Cerebellar nuclear complex (tissue), 1 donor: ENCODE results near the gene CEMIP.

Source experiments
- DNase-seq, 2 experiments: peaks; one replicate each; lab custom pipeline; 2025; lab: John Stamatoyannopoulos, UW

Gene CEMIP

DNA sequence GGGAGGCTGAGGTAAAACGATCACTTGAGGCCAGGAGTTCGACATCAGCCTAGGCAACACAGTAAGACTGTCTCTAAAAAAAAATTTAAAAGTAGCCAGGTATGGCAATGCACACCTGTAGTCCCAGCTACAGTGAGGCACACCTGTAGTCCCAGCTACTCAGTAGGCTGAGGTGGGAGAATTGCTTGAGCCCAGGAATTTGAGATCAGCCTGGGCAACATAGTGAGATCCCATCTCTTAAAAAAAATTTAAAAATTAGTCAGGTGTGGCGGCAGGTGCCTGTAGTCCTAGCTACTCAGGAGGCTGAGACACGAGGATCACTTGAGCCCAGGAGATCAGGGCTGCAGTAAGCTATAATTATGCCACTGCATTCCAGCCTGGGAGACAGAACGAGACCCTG, 203.7 kb downstream of the CEMIP start:
- DNase-seq = no peak

- DNase-seq = no peak
Observed at GRCh38 chr15:80984856-80985255, 205.7 kb downstream of the CEMIP start.

DNA sequence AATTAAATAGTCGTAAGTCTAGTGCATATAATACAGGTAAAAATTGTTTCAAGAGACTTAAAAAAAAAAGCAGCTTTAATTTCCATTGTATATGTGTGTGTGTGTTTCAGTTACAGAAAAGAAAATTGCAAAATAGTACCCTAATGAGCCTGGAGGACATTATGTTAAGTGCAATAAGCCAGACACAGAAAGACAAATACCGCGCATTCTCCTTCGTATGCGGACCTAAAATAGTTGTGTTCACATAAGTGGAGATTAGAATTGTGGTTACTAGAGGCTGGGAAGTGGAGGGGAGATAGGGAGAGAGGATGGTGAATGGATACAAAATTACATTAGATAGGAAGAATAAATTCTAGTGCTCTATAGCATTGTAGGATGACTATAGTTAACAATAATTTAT, 206.8 kb downstream of the CEMIP start:
- DNase-seq = no peak

DNA sequence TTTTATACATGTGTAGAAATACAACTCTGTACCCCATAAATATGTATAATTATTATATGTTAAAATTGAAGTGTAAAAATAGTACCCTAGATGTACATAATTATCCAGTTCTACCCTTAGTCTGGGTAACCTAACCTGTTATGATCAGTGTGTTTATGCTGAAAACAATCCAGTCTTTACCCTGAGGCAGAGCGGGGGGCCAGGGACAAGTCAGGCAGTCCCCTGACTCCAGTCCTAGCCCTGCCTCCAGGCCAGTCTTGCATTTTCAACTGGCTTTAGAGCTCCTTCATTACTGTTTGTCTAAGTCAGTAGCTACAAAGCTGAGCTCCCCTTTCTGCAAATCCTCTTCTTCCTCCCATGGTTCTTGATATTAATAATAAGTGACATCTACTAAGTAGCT, 207.3 kb downstream of the CEMIP start:
- DNase-seq = no peak

DNA sequence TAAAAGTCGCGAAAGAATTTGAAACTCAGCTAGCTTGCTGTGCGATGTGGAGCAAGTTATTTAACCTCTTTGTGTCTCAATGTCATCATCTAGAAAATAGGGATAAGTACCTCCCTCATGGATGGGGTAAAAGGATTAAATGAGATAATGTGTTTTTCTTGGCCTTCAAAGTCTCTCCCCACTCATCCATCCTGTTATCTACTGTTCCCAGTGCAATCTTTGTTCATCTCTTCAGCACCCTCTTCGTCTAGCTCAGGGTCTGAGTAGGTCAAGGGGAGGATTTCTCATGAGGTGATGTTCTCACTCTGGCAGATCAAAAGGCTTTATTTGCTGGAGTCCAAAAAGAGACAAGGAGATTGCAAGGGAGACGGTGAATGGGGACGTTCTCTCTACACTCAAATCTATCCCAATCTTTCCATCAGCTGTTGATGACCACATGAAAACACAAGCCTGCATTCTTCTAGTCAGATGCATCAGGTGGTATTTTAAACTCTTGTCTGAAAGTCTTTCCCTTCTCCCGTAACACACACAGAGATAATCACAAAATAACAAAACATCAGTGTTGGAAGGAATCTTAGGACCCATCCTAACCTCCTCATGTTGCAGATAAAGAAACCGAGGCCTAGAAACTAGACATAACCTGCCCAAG, 209.1 kb downstream of the CEMIP start:
- no peak for DNase-seq

DNA sequence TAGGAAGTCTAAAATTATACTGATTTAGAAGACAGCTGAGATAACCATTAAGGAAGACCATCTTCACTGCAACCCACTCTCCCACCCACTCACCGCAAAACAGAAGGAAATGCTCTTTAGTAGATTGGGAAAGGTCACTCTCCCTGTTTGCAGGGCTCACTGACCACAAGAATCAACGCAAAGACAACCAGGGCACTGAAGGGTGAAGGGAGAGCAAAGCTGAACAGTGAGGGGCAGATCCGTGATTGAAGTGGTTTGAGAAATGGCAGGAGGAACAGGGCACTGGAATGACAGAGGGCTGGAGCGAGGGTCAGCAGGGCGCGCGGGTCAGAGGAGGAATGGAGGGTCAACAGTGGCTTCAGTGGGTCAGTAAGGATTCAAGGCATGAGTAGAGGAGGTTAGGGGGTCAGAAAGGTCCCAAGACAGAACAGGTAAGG, 209.9 kb downstream of the CEMIP start:
- no peak for DNase-seq

- DNase-seq = peak; percentile 54 to 76
Observed at GRCh38 chr15:80989518-80990478, 210.6 kb downstream of the CEMIP start, which contains the start of gene MESD. Gene MESD, minus strand, starts transcription at chr15:80989819. Its CDS starts 28 bp downstream, at chr15:80989791.

DNA sequence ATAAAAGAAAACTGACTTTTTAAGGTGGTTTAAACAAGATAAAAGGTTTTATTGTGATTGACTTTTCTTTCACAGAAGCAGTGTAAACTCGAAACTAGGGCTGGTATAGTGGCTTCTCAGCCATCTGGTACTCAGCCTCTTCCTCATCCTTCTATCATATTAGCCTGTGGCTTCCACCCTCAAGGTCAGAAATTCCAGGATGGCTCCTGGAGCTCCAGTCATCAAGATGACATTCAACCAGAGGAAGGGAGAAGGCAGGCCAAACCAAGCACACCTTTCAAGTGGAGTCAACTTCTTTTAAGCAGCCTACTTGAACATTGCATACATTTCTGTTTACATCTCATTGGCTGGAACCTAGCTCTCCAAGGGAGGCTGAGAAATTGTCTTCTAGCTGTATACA, 211.8 kb downstream of the CEMIP start:
- no peak for DNase-seq

DNA sequence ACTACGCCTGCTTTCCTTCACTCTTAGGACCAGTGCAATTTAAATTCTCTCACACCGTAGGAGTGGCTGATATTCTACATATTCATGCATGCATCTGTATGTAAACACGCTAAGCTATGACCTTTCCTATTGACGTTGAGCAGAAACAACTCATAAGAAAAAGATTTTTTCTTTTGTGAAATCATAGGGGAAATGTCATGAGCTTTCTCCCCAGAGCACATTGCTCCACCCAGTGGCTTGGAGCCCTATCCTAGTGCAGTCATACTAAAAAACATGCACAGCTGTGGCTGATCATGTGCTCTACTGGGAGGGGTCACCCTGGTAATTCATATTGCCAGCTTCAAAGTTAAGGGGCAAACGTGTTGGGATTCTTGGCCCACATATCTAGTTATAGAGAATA, 212.3 kb downstream of the CEMIP start:
- no peak for DNase-seq

DNA sequence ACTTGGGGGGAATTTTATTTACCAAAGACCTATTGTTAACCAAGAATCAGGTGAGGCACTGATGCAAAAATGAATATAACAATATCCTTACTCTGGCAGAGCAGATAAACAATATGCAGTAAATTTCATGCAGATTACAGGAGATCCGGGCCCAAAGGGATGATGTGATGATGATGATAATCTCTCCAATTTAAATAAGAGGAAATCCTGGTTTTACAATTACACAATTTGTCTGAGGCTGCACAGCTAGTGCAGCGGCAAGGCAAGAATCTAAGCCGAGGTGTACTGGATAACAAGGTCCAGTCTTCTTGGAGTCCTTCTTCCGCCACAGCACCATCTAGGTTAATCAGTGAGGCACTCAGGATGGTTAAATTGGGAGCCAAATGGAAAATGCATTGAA, 212.8 kb downstream of the CEMIP start:
- DNase-seq = no peak

DNA sequence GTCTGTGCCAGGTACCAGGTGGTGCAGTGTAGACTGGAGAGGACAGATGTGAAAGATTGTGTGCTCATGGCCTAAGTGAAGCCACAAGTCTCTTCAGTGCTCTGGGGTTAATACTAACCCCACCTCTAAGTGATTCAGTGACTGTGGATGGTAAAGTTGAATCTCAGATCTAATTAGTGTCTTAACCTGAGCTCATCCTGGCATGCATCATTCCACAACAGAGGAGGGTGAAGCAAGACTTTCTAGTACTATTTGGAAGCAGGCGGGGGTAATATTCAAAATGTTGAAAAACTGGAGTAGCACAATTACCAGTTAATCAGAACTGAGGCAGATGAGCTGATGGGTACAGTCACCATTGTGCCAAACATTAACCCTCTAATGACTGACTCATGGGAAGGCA, 213.3 kb downstream of the CEMIP start:
- DNase-seq = no peak

DNA sequence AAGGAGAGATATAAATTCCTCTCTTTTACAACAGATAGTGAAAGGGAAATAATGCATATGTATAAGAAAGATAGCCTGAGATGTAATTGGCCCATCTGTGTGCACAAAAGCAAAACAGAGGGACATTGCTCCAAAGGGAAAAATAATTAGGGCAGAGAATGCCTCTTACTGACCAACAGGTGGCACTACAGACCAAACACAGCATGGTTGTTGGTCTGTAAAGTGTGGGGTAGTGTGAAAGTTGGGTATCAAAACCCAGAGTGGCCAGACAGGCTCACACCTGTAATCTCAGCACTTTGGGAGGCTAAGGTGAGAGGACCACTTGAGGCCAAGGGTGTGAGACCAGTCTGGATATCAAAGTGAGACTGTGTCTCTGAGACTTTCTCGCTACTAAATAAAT, 217.1 kb downstream of the CEMIP start:
- no peak for DNase-seq

- no peak for DNase-seq
Observed at GRCh38 chr15:80997692-80998091, 218.5 kb downstream of the CEMIP start.

DNA sequence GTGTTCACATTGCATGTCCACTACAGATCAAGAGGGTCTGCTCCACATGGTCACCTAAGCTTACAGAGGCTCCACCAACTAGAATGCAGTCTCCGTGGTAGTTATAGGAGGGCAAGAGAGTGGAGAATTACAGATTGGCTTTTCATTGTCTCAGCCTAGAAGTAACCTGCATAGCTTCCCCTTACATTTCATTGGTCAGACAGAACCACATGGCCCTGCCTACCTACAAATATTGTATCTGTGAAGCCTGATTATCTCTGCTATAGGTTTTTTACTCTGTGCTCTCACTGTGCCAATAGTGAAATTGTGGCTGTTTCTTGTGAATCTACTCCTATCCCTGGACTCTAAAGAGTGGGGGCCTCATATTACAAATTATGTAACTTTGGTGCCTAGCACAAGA, 219.1 kb downstream of the CEMIP start:
- DNase-seq = no peak

GRCh38 chr15:80999623-81000036, 220.5 kb downstream of the CEMIP start:
- no peak for DNase-seq

GRCh38 chr15:81000144-81000623, 221.0 kb downstream of the CEMIP start:
- no peak for DNase-seq

GRCh38 chr15:81000624-81001151, 221.5 kb downstream of the CEMIP start, which contains the start of gene TLNRD1:
Gene TLNRD1, plus strand, starts transcription at chr15:81000923. Its CDS starts 1,349 bp downstream, at chr15:81002272.
- peak in 1 of 2 experiments; percentile 57 for DNase-seq
